A549 (cell line): Measurements from ENCODE around the gene PDE7B.

Experiments used
- EP300 ChIP-seq, 2 experiments: fragments of >200 bp; sonication (Bioruptor Twin); formaldehyde crosslinking; IDR thresholded peaks; 2 replicates in 1 of 2; 3 replicates in 1 of 2; pipeline ENCODE4 v1.6.1; 2016 to 2017
- HDAC2 ChIP-seq: fragments of 200-600 bp; sonication (generic); IDR thresholded peaks from 2 replicates; pipeline ENCODE4 v1.6.1; 2016
- MAZ ChIP-seq: fragments of 150-350 bp; IDR thresholded peaks from 2 replicates; pipeline ENCODE4 v1.6.1; 2014; ENCODE audit warnings: antibody characterized with exemption, low read depth, low read length, borderline replicate concordance
- POLR2A ChIP-seq: IDR thresholded peaks from 2 replicates; pipeline ENCODE4 v1.6.1; 2012; ENCODE audit warnings: mild to moderate bottlenecking, low read length
- POLR2AphosphoS2 ChIP-seq: conservative IDR thresholded peaks from 2 replicates; pipeline ENCODE4 v1.6.1; 2012; ENCODE audit warnings: low read length, improper control_type of control experiment, inconsistent platforms
- RAD21 ChIP-seq, 2 experiments: fragments of >200 bp in 1 of 2; sonication (Bioruptor Twin) in 1 of 2; formaldehyde crosslinking in 1 of 2; IDR thresholded peaks in 1 of 2; conservative IDR thresholded peaks in 1 of 2; 2 replicates in 1 of 2; 3 replicates in 1 of 2; pipeline ENCODE4 v1.6.1; 2012 to 2018; ENCODE audit warnings: inconsistent platforms in 1 of 2
- TF ChIP-seq, protein P1 (sequence below): fragments of >200 bp; sonication (Bioruptor Twin); formaldehyde crosslinking; IDR thresholded peaks from 3 replicates; pipeline ENCODE4 v1.5.1; 2016
- TF ChIP-seq, protein P2 (sequence below): fragments of 200-600 bp; sonication (generic); IDR thresholded peaks from 2 replicates; pipeline ENCODE4 v1.6.1; 2016; ENCODE audit warnings: antibody characterized with exemption, mild to moderate bottlenecking, moderate library complexity
- TF ChIP-seq, protein P3 (sequence below): IDR thresholded peaks from 2 replicates; pipeline ENCODE4 v1.6.1; 2012; ENCODE audit warnings: low read depth, borderline replicate concordance

DNA sequence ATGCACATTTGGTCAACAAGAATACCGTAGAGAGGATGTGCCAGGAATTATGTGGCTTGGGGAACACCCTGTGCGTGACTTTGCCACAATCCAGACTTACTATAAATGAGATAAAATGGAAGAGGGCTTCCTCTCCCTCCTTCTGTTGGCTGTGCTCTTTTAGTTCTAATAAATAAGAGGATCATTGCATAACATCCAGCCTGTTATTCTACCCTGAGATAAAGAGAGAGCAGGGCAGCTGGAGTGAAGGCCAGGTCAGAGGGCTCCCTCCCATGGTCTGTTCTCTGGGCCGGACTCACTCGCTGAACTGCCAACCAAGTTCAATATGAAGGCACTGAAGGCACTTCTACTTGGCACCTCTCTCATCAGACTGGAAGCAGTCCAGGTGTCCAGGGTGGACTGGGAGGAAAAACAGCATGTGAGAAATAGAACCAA, 306.9 kb downstream of the PDE7B start:
- TF ChIP-seq, protein P1, sequence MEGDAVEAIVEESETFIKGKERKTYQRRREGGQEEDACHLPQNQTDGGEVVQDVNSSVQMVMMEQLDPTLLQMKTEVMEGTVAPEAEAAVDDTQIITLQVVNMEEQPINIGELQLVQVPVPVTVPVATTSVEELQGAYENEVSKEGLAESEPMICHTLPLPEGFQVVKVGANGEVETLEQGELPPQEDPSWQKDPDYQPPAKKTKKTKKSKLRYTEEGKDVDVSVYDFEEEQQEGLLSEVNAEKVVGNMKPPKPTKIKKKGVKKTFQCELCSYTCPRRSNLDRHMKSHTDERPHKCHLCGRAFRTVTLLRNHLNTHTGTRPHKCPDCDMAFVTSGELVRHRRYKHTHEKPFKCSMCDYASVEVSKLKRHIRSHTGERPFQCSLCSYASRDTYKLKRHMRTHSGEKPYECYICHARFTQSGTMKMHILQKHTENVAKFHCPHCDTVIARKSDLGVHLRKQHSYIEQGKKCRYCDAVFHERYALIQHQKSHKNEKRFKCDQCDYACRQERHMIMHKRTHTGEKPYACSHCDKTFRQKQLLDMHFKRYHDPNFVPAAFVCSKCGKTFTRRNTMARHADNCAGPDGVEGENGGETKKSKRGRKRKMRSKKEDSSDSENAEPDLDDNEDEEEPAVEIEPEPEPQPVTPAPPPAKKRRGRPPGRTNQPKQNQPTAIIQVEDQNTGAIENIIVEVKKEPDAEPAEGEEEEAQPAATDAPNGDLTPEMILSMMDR = no peak
- TF ChIP-seq HDAC2 = no peak
- TF ChIP-seq, protein P2, sequence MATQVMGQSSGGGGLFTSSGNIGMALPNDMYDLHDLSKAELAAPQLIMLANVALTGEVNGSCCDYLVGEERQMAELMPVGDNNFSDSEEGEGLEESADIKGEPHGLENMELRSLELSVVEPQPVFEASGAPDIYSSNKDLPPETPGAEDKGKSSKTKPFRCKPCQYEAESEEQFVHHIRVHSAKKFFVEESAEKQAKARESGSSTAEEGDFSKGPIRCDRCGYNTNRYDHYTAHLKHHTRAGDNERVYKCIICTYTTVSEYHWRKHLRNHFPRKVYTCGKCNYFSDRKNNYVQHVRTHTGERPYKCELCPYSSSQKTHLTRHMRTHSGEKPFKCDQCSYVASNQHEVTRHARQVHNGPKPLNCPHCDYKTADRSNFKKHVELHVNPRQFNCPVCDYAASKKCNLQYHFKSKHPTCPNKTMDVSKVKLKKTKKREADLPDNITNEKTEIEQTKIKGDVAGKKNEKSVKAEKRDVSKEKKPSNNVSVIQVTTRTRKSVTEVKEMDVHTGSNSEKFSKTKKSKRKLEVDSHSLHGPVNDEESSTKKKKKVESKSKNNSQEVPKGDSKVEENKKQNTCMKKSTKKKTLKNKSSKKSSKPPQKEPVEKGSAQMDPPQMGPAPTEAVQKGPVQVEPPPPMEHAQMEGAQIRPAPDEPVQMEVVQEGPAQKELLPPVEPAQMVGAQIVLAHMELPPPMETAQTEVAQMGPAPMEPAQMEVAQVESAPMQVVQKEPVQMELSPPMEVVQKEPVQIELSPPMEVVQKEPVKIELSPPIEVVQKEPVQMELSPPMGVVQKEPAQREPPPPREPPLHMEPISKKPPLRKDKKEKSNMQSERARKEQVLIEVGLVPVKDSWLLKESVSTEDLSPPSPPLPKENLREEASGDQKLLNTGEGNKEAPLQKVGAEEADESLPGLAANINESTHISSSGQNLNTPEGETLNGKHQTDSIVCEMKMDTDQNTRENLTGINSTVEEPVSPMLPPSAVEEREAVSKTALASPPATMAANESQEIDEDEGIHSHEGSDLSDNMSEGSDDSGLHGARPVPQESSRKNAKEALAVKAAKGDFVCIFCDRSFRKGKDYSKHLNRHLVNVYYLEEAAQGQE = no peak
- no peak for TF ChIP-seq EP300 (IDR thresholded peaks at IDR 0.05)
- TF ChIP-seq POLR2AphosphoS2 = no peak
- TF ChIP-seq, protein P3, sequence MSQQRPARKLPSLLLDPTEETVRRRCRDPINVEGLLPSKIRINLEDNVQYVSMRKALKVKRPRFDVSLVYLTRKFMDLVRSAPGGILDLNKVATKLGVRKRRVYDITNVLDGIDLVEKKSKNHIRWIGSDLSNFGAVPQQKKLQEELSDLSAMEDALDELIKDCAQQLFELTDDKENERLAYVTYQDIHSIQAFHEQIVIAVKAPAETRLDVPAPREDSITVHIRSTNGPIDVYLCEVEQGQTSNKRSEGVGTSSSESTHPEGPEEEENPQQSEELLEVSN = no peak
- no peak for TF ChIP-seq MAZ
- no peak for TF ChIP-seq RAD21 (conservative IDR thresholded peaks at IDR 0.05 in 1 of 2, IDR thresholded peaks at IDR 0.05 in 1 of 2)
- no peak for TF ChIP-seq POLR2A
